GM23338 (cell line): ENCODE data around the gene LRRN4. TPM values are rescaled to one million over a fixed set of nuclear protein-coding genes. Genes with fewer than 3 reads are reported as not detected.

Source experiments
- ATAC-seq: fragments of 200-7000 bp; cut with Tn5 transposase; 3 replicates; pipeline ENCODE4 v1.9.1; 2020
- DNase-seq: peaks from one replicate; pipeline ENCODE4 v3.0.0-alpha.2; 2015; ENCODE audit warnings: low spot score
- H2AFZ ChIP-seq: fragments of 200-600 bp; sonication (generic); 2 replicates; pipeline ENCODE4 v1.8.0; 2016; ENCODE audit warnings: antibody characterized with exemption, mild to moderate bottlenecking, moderate library complexity
- H3F3A ChIP-seq: fragments of 200-600 bp; sonication (generic); replicated peaks from 2 replicates; pipeline ENCODE4 v1.8.0; 2017; ENCODE audit warnings: antibody characterized with exemption, mixed run types, low read depth
- H3K27ac ChIP-seq: fragments of 200-600 bp; sonication (generic); 2 replicates; pipeline ENCODE4 v1.6.1; 2016; ENCODE audit warnings: low read depth
- H3K27me3 ChIP-seq: fragments of 200-600 bp; sonication (generic); 2 replicates; pipeline ENCODE4 v1.8.0; 2016; ENCODE audit warnings: mild to moderate bottlenecking, mixed run types, moderate library complexity; ENCODE audit not compliant: insufficient read depth
- H3K36me3 ChIP-seq: fragments of 200-600 bp; sonication (generic); 2 replicates; pipeline ENCODE4 v1.8.0; 2016; ENCODE audit warnings: mild to moderate bottlenecking; ENCODE audit not compliant: insufficient read depth
- H3K4me1 ChIP-seq: fragments of 200-600 bp; sonication (generic); 2 replicates; pipeline ENCODE4 v1.8.0; 2016; ENCODE audit warnings: mild to moderate bottlenecking, moderate library complexity; ENCODE audit not compliant: insufficient read depth
- H3K4me2 ChIP-seq: fragments of 200-600 bp; sonication (generic); 2 replicates; pipeline ENCODE4 v1.7.1; 2017; ENCODE audit warnings: mixed run types
- H3K4me3 ChIP-seq: fragments of 200-600 bp; sonication (generic); 2 replicates; pipeline ENCODE4 v1.6.1; 2016; ENCODE audit warnings: mixed run types
- H3K79me2 ChIP-seq: fragments of 200-600 bp; sonication (generic); replicated peaks from 2 replicates; pipeline ENCODE4 v1.8.0; 2017; ENCODE audit warnings: mild to moderate bottlenecking; ENCODE audit not compliant: insufficient read depth
- H3K9me2 ChIP-seq: fragments of 200-600 bp; sonication (generic); 2 replicates; pipeline ENCODE4 v1.8.0; 2017; ENCODE audit not compliant: insufficient read depth
- H4K20me1 ChIP-seq: fragments of 200-600 bp; sonication (generic); replicated peaks from 2 replicates; pipeline ENCODE4 v1.8.0; 2017; ENCODE audit warnings: mild to moderate bottlenecking; ENCODE audit not compliant: insufficient read depth
- H3K27ac Mint-ChIP-seq: 2 replicates; pipeline ENCODE4 v1.8.0; 2020; ENCODE audit warnings: inconsistent platforms, mild to moderate bottlenecking, moderate library complexity, mixed read lengths
- H3K27me3 Mint-ChIP-seq: 3 replicates; pipeline ENCODE4 v1.8.0; 2022; ENCODE audit warnings: low read depth, mild to moderate bottlenecking, moderate library complexity, mixed read lengths, inconsistent platforms; ENCODE audit not compliant: insufficient read depth, poor library complexity
- H3K36me3 Mint-ChIP-seq: 3 replicates; pipeline ENCODE4 v1.8.0; 2021; ENCODE audit warnings: low read depth, mild to moderate bottlenecking, inconsistent platforms, moderate library complexity, mixed read lengths
- H3K4me1 Mint-ChIP-seq: 3 replicates; pipeline ENCODE4 v1.8.0; 2020; ENCODE audit warnings: mild to moderate bottlenecking, inconsistent platforms, mixed read lengths
- H3K4me3 Mint-ChIP-seq: 3 replicates; pipeline ENCODE4 v1.8.0; 2021; ENCODE audit warnings: moderate library complexity, mild to moderate bottlenecking, inconsistent platforms, mixed read lengths
- H3K9me3 Mint-ChIP-seq: 3 replicates; pipeline ENCODE4 v1.8.0; 2020; ENCODE audit warnings: moderate library complexity, mild to moderate bottlenecking, inconsistent platforms, mixed read lengths
- CREB1 ChIP-seq: fragments of 250-450 bp; sonication (Bioruptor Pico); IDR thresholded peaks from 2 replicates; pipeline ENCODE4 v1.5.0; 2020; ENCODE audit warnings: low read depth, mild to moderate bottlenecking, moderate library complexity
- ETS1 ChIP-seq: IDR thresholded peaks from 2 replicates; pipeline ENCODE4 v1.6.1; 2016; ENCODE audit warnings: antibody characterized with exemption
- EZH2phosphoT487 ChIP-seq: fragments of 200-600 bp; sonication (generic); IDR thresholded peaks from one replicate; pipeline ENCODE4 v1.8.1; 2018; ENCODE audit warnings: antibody characterized with exemption; ENCODE audit not compliant: unreplicated experiment
- JUNB ChIP-seq: IDR thresholded peaks from one replicate; pipeline ENCODE4 v1.6.1; 2016; ENCODE audit warnings: antibody characterized with exemption; ENCODE audit not compliant: unreplicated experiment
- NANOG ChIP-seq: IDR thresholded peaks from 2 replicates; pipeline ENCODE4 v1.6.1; 2016; ENCODE audit warnings: antibody characterized with exemption, borderline replicate concordance
- POLR2AphosphoS5 ChIP-seq: IDR thresholded peaks from 2 replicates; pipeline ENCODE4 v1.6.1; 2016; ENCODE audit warnings: antibody characterized with exemption, low read depth
- REST ChIP-seq: IDR thresholded peaks from one replicate; pipeline ENCODE4 v1.6.1; 2018; ENCODE audit warnings: antibody characterized with exemption; ENCODE audit not compliant: unreplicated experiment
- STAT1 ChIP-seq: IDR thresholded peaks from one replicate; pipeline ENCODE4 v1.6.1; 2016; ENCODE audit warnings: antibody characterized with exemption; ENCODE audit not compliant: unreplicated experiment
- ZNF114 ChIP-seq: fragments of 250-450 bp; sonication (Bioruptor Pico); IDR thresholded peaks from 2 replicates; pipeline ENCODE4 v1.5.0; 2020; ENCODE audit warnings: mild to moderate bottlenecking, moderate library complexity
- ZNF331 ChIP-seq: fragments of 250-450 bp; sonication (Bioruptor Pico); IDR thresholded peaks from 2 replicates; pipeline ENCODE4 v1.5.0; 2020; ENCODE audit warnings: low read depth, mild to moderate bottlenecking, moderate library complexity
- polyA plus RNA-seq: library from polyadenylated mRNA; unstranded; fragments of >200 nt; fragmentation: Nextera tagmentation; extraction: Ambion mirVana; gene quantifications from 2 replicates; pipeline ENCODE4 v1.2.1, GENCODE V29; 2016
- total RNA-seq: library from RNA; depleted of rRNA; stranded (reverse); fragments of >200 nt; shearing (Covaris generic); gene quantifications from 2 replicates; pipeline ENCODE4 v1.2.3, GENCODE V29; 2014
- TF ChIP-seq, protein P1 (sequence below), 2 experiments: fragments of 200-600 bp in 1 of 2; sonication (generic) in 1 of 2; conservative IDR thresholded peaks; 2 replicates each; pipeline versions ENCODE4 v1.5.1 to v1.6.1; 2016 to 2017; ENCODE audit warnings: antibody characterized with exemption in 2 of 2, low read depth in 2 of 2, mild to moderate bottlenecking in 2 of 2, moderate library complexity in 1 of 2

LRRN4 gene
- total and polyA plus RNA-seq, 2 experiments from 2014 or later: 0.21 to 2.2 TPM

- no peak overlapping the region for H3K4me3 Mint-ChIP-seq
- TF ChIP-seq POLR2AphosphoS5 (no peak), ZNF331 (CRISPR knock-in tag) (no peak), REST (no peak), ETS1 (no peak), JUNB (no peak), EZH2phosphoT487 (no peak), NANOG (no peak), STAT1 (no peak), ZNF114 (CRISPR knock-in tag) (no peak), CREB1 (no peak)
- TF ChIP-seq, protein P1, sequence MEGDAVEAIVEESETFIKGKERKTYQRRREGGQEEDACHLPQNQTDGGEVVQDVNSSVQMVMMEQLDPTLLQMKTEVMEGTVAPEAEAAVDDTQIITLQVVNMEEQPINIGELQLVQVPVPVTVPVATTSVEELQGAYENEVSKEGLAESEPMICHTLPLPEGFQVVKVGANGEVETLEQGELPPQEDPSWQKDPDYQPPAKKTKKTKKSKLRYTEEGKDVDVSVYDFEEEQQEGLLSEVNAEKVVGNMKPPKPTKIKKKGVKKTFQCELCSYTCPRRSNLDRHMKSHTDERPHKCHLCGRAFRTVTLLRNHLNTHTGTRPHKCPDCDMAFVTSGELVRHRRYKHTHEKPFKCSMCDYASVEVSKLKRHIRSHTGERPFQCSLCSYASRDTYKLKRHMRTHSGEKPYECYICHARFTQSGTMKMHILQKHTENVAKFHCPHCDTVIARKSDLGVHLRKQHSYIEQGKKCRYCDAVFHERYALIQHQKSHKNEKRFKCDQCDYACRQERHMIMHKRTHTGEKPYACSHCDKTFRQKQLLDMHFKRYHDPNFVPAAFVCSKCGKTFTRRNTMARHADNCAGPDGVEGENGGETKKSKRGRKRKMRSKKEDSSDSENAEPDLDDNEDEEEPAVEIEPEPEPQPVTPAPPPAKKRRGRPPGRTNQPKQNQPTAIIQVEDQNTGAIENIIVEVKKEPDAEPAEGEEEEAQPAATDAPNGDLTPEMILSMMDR (conservative IDR thresholded peaks at IDR 0.05; ENCODE audit: low read depth in 2 of 2): no peak
- DNase-seq: no peak
- Histone ChIP-seq H2AFZ (no peak overlapping the region), H3K79me2 (no peaks in the 10 kb centered on the region), H3K27me3 (no peaks in the 10 kb centered on the region), H3K27ac (no peak overlapping the region), H3K9me2 (no peaks in the 10 kb centered on the region), H3K4me1 (no peaks in the 10 kb centered on the region), H3K4me2 (no peak overlapping the region), H3K4me3 (no peak overlapping the region), H3K36me3 (peaks cover 10% of the 10 kb centered on the region; the same call in 1 of the 2 replicates), H3F3A (no peaks in the 10 kb centered on the region; the same call in 1 of the 2 replicates), H4K20me1 (no peaks in the 10 kb centered on the region)
- H3K27me3 Mint-ChIP-seq: no peaks in the 10 kb centered on the region
- H3K36me3 Mint-ChIP-seq: peaks cover 22% of the 10 kb centered on the region; the same call in 2 of the 3 replicates
- no peaks in the 10 kb centered on the region; the same call in 2 of the 3 replicates for H3K9me3 Mint-ChIP-seq
- ATAC-seq: no peak
- H3K4me1 Mint-ChIP-seq: no peaks in the 10 kb centered on the region; the same call in 2 of the 3 replicates
- no peak overlapping the region for H3K27ac Mint-ChIP-seq
These were observed 20.9 kb upstream of the LRRN4 start for GRCh38 chr20:6074784-6075183.
